NCI-H748 (cell line): ENCODE results near the gene MED12L.

ENCODE experiments used
- DNase-seq: peaks from one replicate; lab custom pipeline; 2025; ENCODE audit not compliant: unreplicated experiment; lab: John Stamatoyannopoulos, UW

Gene MED12L

GRCh38 chr3:151281671-151282324 lies 196.3 kb downstream of the MED12L start:
- no peak for DNase-seq

DNA sequence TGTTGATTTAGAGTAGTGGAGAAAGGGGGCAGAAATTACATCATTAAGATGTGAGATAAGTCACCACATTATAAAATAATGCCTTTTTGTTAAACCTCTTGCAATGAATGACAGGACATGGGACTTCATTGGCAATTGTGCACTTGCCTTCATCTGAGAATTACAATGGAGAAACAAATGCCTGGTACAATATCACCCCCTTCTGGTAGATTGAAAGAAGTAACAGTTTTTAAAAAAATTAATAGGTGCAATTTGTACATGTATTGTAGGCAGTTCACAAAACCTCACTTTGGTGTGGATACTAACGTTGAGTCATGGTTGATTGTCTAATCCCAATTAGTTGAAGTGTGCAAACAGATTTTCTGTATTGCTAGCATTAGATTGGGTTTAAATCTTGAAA lies 197.5 kb downstream of the MED12L start:
- DNase-seq, result peak; percentile 37

GRCh38 chr3:151283387-151283786 lies 197.9 kb downstream of the MED12L start:
- DNase-seq, result no peak

- no peak for DNase-seq
These were observed 198.5 kb downstream of the MED12L start for GRCh38 chr3:151283907-151284461.

- DNase-seq, result no peak
These were observed 200.5 kb downstream of the MED12L start for GRCh38 chr3:151285940-151286339.

DNA sequence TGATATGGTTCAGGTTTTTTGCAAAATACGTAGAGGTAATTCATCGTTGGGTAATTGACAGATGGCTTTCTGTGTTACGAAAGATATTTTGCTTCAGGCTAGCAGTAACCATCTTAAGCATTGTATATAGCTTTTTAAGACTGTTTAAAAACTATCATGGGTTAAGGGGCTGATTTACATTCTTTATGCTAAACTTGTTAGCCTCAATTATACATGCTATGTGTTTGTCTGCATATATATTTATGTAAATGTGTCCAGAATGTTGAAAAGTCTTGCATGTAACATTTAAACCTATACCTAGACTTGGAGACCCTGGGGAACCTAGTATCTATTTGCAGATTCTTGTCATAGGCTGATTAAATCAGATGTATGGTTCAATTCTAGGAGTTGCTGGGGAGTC lies 204.0 kb downstream of the MED12L start:
- no peak for DNase-seq

DNA sequence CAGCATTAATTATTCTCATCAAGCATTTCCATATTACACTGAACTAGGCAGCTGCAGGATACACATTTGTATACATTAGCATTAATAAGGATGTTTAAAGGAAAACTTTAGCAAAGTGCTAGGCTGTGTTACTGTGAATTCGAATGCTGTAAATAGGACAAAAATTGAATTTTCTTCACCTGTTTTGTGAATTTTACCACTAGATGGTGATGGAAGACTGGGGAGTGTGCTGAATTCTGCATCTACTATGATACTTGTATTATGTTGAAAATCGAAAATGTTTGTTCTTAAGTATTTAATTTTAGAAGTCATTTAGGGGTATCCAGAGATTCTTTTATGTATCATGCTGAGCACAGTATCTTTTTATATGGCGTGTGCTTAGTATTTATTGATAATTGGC lies 205.2 kb downstream of the MED12L start:
- DNase-seq, result peak; percentile 3

GRCh38 chr3:151293127-151293526 lies 207.7 kb downstream of the MED12L start:
- no peak for DNase-seq

DNA sequence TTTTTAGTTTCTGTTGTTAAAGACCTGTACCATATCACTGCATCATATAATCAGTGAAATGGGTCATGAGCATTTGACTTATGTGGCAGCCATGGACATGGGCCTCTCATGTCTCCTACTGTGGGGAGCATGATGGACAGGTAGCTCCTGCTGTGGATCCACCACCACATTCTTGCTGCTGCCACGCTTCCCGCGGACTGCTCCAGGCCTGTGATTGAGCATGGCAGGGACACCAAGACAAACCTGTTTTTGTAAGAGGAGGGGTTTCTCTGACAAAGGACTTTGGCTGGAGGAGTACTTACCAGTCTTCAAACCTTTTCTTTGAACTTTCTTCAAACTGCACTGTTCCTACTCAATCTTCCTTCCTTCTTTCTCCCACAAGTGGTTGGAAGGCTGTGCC lies 210.8 kb downstream of the MED12L start:
- DNase-seq, result no peak

- no peak for DNase-seq
These were observed 212.0 kb downstream of the MED12L start for GRCh38 chr3:151297429-151297828.

DNA sequence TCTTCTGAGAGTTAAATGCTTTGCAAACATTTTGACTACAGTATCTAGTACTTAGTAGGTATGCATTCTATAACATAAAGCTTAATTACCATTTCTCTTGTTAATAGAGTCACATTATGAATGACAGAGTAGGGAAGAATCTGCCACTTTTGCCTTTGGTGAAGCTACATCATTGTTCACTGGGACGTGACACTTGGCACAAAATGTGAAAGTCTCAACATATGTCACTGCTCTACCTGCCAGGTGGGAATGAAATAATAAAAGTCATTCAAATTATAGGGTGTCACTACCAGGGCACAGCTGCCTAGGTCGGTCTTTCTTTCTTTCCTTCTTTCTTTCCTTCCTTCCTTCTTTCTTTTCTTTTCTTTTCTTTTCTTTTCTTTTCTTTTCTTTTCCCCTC lies 213.5 kb downstream of the MED12L start:
- no peak for DNase-seq

DNA sequence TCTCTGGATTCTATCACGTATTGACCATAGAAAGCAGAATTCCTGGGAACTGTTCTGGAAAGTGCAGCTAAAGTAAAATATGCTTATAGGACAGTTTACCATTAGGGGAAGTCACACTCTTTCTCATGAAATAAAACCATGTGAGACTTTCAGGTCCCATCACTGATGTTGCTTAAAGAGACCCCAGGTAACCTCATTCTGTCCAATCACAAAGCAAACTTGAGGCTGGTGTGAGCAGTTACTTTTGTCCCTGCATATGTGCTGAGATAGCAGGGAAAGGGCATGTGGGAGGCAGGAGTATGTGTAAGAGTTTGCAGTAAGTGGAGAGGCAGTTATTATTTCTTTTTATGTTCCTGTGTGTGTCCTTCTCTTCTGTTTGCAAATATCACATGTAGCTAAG lies 215.1 kb downstream of the MED12L start:
- no peak for DNase-seq

- DNase-seq, result no peak
These were observed 216.3 kb downstream of the MED12L start for GRCh38 chr3:151301787-151302186.

- no peak for DNase-seq
These were observed 218.3 kb downstream of the MED12L start for GRCh38 chr3:151303751-151304150.

DNA sequence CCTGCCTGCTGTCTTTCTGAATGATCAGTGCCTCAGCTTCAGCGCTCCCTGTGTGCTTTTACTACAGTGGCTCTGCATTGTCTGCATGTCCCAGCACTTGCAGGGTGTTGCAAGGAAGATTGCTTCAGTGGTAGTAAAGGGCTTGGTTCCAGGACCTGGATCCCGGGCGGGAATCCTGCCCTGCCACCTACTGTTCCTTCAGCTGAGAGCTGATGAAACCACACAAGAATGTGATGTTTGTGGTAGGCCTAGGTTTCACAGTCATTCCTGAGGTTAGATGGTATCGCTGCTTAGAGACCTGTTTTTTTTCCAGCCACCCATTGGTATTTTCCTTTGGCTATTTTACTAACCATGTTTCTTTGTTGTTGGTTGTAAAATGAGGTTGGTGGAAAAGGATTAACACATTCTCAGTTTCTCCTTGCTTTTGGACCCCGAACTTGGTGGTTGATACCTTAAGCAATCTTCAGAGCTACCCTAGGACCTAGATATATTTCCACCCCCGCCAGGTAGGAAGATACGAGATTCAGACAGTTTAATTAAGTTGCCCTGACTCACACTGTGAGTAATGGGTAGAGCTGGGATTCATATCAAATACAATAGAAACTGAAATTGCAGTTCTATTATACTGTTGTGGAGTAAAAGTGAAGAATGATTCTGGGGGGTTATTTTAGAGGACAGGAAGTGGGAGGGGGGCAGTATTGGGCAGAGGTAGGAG lies 219.8 kb downstream of the MED12L start:
- no peak for DNase-seq

DNA sequence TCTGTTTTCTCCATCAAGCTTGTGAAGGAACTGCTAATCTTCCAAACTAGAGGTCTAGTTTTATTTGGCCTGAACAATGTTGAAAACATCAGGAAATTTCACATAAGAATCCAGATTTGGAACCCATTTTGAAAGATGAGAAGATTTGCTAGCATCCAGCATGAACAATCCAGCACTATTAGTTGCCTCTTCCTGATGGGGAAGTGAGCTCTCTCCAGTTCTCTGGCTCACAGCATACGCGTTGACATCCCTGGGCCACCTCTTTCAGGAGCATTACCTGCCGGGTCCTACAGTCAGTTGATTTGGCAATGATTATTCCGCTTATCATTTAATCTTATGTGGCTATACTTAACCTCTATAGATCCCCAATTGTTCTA lies 220.3 kb downstream of the MED12L start:
- DNase-seq, result no peak

DNA sequence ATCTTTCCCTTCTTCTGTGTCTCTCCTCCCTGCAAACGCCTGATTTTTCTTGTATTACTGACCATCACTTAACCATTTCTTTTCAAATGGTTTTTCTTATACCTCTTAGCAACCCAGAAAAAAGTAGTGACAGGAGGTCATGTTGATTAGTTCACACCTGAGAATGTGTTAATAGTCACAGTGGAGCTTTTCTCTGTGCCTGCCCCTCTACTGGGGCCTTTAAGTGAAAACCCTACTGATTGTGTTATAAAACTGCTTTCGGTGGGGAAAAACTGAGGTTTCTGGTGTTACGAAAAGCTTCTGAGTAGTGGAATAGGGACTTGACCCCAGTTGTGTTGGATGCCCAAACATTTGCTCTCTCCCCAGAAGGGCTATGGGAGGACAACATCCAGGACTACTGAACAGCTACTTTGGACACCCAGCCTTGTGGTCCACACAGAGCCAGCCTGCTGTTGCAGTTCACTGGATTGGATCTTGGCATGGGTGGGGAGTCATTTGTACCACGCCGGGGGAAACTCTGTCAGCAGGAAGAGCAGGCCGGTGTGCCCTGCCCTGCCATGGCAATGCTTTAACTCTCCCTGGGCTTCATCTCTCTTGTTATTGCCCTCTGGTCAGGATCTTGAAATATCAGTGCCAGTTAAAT lies 220.8 kb downstream of the MED12L start:
- DNase-seq, result no peak

- no peak for DNase-seq
These were observed 221.7 kb downstream of the MED12L start for GRCh38 chr3:151307131-151307530.

- DNase-seq, result no peak
These were observed 222.4 kb downstream of the MED12L start for GRCh38 chr3:151307583-151308488.

GRCh38 chr3:151309566-151309965 lies 224.1 kb downstream of the MED12L start:
- DNase-seq, result no peak

GRCh38 chr3:151312972-151313371 lies 227.5 kb downstream of the MED12L start:
- no peak for DNase-seq
